GF-D8 (cell line): Measurements from ENCODE around the gene CSAG2.

Source experiments
- DNase-seq: peaks from one replicate; lab custom pipeline; 2025; lab: John Stamatoyannopoulos, UW

Gene CSAG2

DNA sequence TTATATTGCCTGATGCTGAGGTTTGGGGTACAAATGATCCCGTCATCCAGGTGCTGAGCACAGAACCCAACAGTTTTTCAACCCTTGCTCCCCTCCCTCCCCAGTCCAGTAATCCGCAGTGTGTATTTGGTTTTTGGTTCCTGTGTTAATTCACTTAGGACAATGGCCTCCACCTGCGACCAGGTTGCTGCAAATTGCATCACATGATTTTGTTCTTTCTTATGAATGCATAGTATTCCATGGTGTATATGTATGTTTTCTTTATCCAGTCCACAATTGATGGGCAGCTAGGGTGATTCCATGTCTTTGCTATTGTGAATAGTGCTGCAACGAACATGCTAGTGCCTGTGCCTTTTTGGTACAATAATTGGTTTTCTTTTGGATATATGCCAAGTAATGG lies 46.0 kb downstream of the CSAG2 start:
- no peak for DNase-seq

DNA sequence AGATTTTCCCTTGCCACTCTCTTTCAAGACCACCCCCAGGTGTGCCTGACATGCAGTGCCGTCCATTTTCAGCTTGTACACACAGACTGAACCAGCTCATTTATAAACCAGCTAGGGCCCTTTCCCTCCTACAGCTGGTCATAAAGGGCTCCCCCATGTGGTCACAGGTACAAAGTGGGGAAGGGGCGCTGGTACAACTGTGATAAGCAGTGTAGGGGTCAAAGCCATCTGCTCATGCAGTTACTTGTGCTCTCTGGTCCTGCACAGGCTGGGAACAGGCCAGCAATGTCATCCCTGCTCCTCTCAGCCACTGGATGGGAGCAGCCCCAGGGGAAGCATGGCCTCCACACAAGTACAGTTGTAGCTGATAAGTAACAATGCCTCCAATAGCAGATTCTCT lies 50.8 kb downstream of the CSAG2 start:
- DNase-seq = no peak
